HepG2 (cell line): ENCODE results near the gene SHC1. TPM values are rescaled to one million over a fixed set of nuclear protein-coding genes. Genes with fewer than 3 reads are reported as not detected.

Experiments used
- ELF1 ChIP-seq: sonication (generic); formaldehyde crosslinking; IDR thresholded peaks from 2 replicates; pipeline ENCODE4 v1.4.0; 2020; ENCODE audit warnings: missing genetic modification reagents
- FOSL2 ChIP-seq: sonication (generic); formaldehyde crosslinking; IDR thresholded peaks from 2 replicates; pipeline ENCODE4 v1.4.0; 2020; ENCODE audit warnings: missing genetic modification reagents
- HNF4G ChIP-seq, 2 experiments: sonication (generic) in 1 of 2; formaldehyde crosslinking in 1 of 2; IDR thresholded peaks; 2 replicates each; pipeline versions ENCODE4 v1.4.0 to v1.6.1; 2011 to 2020; ENCODE audit warnings: borderline replicate concordance in 2 of 2, low read depth in 2 of 2, mild to moderate bottlenecking in 2 of 2, low read length in 1 of 2, missing genetic modification reagents in 1 of 2, moderate library complexity in 1 of 2
- IRF2 ChIP-seq: IDR thresholded peaks from 2 replicates; pipeline ENCODE4 v1.6.1; 2018; ENCODE audit warnings: missing genetic modification reagents, missing compliant biosample characterization
- POLR2AphosphoS5 ChIP-seq: IDR thresholded peaks from 2 replicates; pipeline ENCODE4 v1.6.1; 2012; ENCODE audit warnings: low read depth, low read length
- ZC3H13 ChIP-seq: sonication (generic); formaldehyde crosslinking; IDR thresholded peaks from 2 replicates; pipeline ENCODE4 v1.8.1; 2023; ENCODE audit warnings: mild to moderate bottlenecking, missing genetic modification reagents, moderate library complexity
- ZNF20 ChIP-seq: sonication (generic); formaldehyde crosslinking; IDR thresholded peaks from 2 replicates; pipeline ENCODE4 v1.4.0; 2020; ENCODE audit warnings: mild to moderate bottlenecking, moderate library complexity, missing genetic modification reagents
- polyA plus RNA-seq, 8 experiments: library from polyadenylated mRNA; depleted of rRNA in 3 of 8; stranded (reverse) in 7 of 8; unstranded in 1 of 8; fragments of >200 nt; fragmentation: Illumina TruSeq in 4 of 8; extraction: Trizol in 4 of 8; gene quantifications; 2 replicates each; pipeline versions ENCODE4 v1.2.1 to v1.2.3, GENCODE V29; 2011 to 2016; ENCODE audit warnings: low read depth in 4 of 8, missing spikeins in 1 of 8, mixed read lengths in 1 of 8; ENCODE audit not compliant: insufficient read depth in 1 of 8
- total RNA-seq, 5 experiments: library from RNA; depleted of rRNA; stranded (reverse); fragments of >200 nt; fragmentation: Illumina TruSeq; extraction: Trizol; gene quantifications; 2 replicates each; pipeline ENCODE4 v1.2.3, GENCODE V29; 2016; ENCODE audit warnings: low read depth in 1 of 5
- TF ChIP-seq, protein P1 (sequence below): sonication (generic); formaldehyde crosslinking; IDR thresholded peaks from 2 replicates; pipeline ENCODE4 v1.4.0; 2020; ENCODE audit warnings: missing genetic modification reagents
- TF ChIP-seq, protein P2 (sequence below): IDR thresholded peaks from 2 replicates; pipeline ENCODE4 v1.6.1; 2016
- TF ChIP-seq, protein P3 (sequence below): sonication (generic); formaldehyde crosslinking; IDR thresholded peaks from 2 replicates; pipeline ENCODE4 v1.5.1; 2020; ENCODE audit warnings: missing genetic modification reagents, mild to moderate bottlenecking, borderline replicate concordance
- TF ChIP-seq, protein P4 (sequence below): sonication (generic); formaldehyde crosslinking; IDR thresholded peaks from 2 replicates; pipeline ENCODE4 v1.4.0; 2020; ENCODE audit warnings: mild to moderate bottlenecking, missing genetic modification reagents
- TF ChIP-seq, protein P5 (sequence below), 2 experiments: sonication (generic) in 1 of 2; formaldehyde crosslinking in 1 of 2; IDR thresholded peaks; 2 replicates each; pipeline versions ENCODE4 v1.6.1 to v1.9.0; 2014 to 2022; ENCODE audit warnings: antibody characterized with exemption in 1 of 2, borderline replicate concordance in 1 of 2, inconsistent platforms in 1 of 2, low read depth in 1 of 2, missing genetic modification reagents in 1 of 2

SHC1 gene
- total and polyA plus RNA-seq, 2 of the 13 experiments (the other 11 are each of a cell fraction or from before 2014, with no cell fraction given): 52.0 to 137 TPM

DNA sequence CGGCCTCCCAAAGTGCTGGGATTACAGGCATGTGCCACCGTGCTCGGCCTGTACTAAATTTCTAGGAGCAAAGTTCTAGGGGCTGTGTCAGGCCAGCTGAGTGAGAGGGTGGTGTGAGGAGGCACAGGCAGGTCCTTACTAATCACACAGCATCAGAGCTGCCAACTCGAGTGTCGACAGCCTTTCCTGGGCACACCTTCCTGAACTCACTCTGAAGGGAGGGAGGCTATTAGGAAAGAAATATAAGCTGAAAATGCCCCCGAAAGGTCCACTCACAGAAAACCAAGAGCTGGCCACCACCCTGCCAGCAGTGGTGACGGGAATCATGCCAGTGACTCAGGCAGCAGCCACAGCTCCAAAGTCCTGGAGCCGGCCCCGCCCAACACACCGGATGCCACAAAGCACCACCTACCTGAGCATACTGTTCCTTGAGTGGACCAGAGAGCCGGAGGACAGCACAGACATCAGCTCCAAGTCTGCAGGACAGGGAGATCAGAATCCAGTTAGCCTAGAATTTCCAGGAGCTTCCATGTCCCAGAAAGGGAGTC is 38.5 kb downstream of the SHC1 start (continued):
- TF ChIP-seq, protein P1, sequence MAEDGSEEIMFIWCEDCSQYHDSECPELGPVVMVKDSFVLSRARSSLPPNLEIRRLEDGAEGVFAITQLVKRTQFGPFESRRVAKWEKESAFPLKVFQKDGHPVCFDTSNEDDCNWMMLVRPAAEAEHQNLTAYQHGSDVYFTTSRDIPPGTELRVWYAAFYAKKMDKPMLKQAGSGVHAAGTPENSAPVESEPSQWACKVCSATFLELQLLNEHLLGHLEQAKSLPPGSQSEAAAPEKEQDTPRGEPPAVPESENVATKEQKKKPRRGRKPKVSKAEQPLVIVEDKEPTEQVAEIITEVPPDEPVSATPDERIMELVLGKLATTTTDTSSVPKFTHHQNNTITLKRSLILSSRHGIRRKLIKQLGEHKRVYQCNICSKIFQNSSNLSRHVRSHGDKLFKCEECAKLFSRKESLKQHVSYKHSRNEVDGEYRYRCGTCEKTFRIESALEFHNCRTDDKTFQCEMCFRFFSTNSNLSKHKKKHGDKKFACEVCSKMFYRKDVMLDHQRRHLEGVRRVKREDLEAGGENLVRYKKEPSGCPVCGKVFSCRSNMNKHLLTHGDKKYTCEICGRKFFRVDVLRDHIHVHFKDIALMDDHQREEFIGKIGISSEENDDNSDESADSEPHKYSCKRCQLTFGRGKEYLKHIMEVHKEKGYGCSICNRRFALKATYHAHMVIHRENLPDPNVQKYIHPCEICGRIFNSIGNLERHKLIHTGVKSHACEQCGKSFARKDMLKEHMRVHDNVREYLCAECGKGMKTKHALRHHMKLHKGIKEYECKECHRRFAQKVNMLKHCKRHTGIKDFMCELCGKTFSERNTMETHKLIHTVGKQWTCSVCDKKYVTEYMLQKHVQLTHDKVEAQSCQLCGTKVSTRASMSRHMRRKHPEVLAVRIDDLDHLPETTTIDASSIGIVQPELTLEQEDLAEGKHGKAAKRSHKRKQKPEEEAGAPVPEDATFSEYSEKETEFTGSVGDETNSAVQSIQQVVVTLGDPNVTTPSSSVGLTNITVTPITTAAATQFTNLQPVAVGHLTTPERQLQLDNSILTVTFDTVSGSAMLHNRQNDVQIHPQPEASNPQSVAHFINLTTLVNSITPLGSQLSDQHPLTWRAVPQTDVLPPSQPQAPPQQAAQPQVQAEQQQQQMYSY (CRISPR knock-in tag): no peak; the same call in 1 of the 2 replicates
- TF ChIP-seq ELF1 (peak; percentile 20; the same call in 1 of the 2 replicates), HNF4G (IDR thresholded peaks at IDR 0.05; ENCODE audit: borderline replicate concordance, low read depth, low read length) (peak; percentile 74), HNF4G (CRISPR knock-in tag; IDR thresholded peaks at IDR 0.05; ENCODE audit: borderline replicate concordance, low read depth) (no peak; the same call in 1 of the 2 replicates), FOSL2 (CRISPR knock-in tag) (peak; percentile 88), ZNF20 (CRISPR knock-in tag) (peak; percentile 37; the same call in 1 of the 2 replicates), IRF2 (CRISPR knock-in tag) (peak; percentile 23; the same call in 1 of the 2 replicates), POLR2AphosphoS5 (peak; percentile 80), ZC3H13 (CRISPR knock-in tag) (no peak)
- TF ChIP-seq, protein P2, sequence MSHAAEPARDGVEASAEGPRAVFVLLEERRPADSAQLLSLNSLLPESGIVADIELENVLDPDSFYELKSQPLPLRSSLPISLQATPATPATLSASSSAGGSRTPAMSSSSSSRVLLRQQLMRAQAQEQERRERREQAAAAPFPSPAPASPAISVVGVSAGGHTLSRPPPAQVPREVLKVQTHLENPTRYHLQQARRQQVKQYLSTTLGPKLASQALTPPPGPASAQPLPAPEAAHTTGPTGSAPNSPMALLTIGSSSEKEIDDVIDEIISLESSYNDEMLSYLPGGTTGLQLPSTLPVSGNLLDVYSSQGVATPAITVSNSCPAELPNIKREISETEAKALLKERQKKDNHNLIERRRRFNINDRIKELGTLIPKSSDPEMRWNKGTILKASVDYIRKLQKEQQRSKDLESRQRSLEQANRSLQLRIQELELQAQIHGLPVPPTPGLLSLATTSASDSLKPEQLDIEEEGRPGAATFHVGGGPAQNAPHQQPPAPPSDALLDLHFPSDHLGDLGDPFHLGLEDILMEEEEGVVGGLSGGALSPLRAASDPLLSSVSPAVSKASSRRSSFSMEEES: 0 out of 2 replicates have a peak, but pooled peaks have one; percentile 4
- TF ChIP-seq, protein P3, sequence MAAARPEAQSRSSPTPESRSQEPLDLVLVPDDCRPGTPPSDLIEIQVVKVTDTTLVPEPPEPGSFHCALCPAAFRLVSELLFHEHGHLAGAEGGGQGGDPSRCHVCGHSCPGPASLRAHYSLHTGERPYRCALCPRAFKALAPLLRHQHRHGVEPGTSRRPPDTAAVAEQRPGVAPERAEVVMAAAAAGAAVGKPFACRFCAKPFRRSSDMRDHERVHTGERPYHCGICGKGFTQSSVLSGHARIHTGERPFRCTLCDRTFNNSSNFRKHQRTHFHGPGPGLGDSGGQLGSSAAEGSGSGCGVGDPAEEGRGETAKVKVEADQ (CRISPR knock-in tag): peak; percentile 73; the same call in 1 of the 2 replicates
- TF ChIP-seq, protein P4, sequence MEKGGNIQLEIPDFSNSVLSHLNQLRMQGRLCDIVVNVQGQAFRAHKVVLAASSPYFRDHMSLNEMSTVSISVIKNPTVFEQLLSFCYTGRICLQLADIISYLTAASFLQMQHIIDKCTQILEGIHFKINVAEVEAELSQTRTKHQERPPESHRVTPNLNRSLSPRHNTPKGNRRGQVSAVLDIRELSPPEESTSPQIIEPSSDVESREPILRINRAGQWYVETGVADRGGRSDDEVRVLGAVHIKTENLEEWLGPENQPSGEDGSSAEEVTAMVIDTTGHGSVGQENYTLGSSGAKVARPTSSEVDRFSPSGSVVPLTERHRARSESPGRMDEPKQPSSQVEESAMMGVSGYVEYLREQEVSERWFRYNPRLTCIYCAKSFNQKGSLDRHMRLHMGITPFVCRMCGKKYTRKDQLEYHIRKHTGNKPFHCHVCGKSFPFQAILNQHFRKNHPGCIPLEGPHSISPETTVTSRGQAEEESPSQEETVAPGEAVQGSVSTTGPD (CRISPR knock-in tag): peak; percentile 89
- TF ChIP-seq, protein P5, sequence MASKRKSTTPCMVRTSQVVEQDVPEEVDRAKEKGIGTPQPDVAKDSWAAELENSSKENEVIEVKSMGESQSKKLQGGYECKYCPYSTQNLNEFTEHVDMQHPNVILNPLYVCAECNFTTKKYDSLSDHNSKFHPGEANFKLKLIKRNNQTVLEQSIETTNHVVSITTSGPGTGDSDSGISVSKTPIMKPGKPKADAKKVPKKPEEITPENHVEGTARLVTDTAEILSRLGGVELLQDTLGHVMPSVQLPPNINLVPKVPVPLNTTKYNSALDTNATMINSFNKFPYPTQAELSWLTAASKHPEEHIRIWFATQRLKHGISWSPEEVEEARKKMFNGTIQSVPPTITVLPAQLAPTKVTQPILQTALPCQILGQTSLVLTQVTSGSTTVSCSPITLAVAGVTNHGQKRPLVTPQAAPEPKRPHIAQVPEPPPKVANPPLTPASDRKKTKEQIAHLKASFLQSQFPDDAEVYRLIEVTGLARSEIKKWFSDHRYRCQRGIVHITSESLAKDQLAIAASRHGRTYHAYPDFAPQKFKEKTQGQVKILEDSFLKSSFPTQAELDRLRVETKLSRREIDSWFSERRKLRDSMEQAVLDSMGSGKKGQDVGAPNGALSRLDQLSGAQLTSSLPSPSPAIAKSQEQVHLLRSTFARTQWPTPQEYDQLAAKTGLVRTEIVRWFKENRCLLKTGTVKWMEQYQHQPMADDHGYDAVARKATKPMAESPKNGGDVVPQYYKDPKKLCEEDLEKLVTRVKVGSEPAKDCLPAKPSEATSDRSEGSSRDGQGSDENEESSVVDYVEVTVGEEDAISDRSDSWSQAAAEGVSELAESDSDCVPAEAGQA (IDR thresholded peaks at IDR 0.05; ENCODE audit: low read depth): 0 out of 2 replicates have a peak, but pooled peaks have one; percentile 29
- TF ChIP-seq, protein P5 (CRISPR knock-in tag; IDR thresholded peaks at IDR 0.05; ENCODE audit: borderline replicate concordance): no peak
